GM19351 (cell line): ENCODE data around the gene DSG4.

Experiments used
- ATAC-seq: cut with Tn5 transposase; IDR thresholded peaks from one replicate; pipeline ENCODE4 v1.9.1; 2021; ENCODE audit warnings: mild to moderate bottlenecking, moderate library complexity; ENCODE audit not compliant: unreplicated experiment

Gene DSG4

DNA sequence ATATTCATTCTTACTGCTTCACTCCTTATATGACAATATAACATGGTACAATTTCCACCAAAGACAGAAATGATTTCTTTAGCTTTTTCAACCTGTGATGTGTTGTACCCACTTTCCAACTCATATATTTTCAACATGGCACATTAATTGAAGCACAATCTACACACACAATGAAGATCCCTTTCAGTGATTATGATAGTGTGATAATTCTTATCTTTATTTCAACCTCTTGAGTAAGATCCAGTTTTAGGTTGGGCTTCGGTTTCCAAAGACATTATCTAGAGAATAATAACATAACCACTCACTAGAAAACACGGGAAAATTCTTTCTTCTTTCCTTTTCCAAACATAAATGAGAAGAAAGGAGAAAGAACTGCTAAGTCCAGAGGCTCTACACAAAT, 67.6 kb downstream of the DSG4 start:
- no peak for ATAC-seq

DNA sequence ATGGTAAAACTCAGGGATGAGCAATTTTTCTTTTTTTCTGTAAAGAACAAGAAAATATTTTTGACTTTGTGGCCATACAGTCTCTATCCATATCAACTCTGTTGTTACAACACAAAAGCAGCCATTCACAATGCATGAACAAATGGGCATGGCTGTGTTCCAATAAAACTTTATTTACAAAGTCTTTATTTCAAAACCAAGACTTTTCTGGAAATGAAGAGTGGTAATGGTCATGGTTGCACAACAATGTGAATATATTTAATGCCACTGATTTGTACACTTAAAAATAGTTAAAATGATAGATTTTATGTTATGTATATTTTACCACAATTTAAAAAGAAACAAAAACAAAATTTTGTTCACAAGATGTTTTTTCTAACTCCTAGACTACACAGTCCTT, 69.3 kb downstream of the DSG4 start:
- no peak for ATAC-seq

DNA sequence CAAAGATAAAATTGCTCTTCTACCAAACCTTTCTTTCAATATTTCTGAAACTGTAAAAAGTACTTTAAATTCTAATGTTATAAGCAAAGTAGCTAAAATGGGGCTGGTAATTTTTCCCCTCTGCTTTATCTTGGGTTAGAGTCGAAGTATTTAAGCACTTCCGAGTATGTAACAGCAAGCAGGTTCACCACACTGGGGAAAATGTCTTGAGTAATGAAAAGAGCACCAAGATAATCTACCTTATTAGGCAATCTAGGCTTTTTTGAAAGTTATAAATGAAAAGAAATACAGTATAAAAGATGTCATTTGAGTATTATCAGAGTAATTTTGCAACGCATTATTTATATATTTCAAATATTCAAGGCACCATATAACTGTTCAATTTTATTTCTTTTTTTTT, 70.3 kb downstream of the DSG4 start:
- no peak for ATAC-seq

DNA sequence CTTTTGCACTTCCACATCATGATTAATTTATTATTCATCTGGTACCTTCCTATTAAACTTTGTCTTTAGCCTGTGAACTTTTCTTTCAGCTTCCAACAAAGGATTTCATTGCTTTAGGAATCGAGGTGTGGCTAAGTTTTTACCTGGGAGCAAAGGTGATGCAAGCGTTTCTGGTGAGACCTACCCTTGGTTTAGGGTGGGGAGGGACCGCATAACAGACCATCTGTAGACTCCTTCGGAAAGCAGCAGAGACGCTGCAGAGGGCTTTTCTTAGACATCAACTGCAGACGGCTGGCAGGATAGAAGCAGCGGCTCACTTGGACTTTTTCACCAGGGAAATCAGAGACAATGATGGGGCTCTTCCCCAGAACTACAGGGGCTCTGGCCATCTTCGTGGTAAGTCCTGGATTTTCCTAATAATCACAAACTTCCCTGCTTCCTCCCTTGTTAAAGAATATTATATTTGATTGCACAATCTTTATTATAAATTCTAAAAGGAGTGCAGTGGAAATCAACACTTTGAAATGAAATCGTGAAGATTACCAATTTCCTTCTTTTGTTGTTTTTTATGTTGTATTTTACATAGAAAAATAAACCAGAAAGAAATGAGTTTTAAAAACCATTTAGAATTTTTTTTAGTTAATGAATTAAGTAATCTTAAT, 71.1 kb downstream of the DSG4 start, which contains the start of gene DSG3:
TSS of gene DSG3 (plus strand) at position 212 of the 662 bp plus-strand sequence. CDS start at position 349, 137 bp downstream.
- ATAC-seq: no peak

DNA sequence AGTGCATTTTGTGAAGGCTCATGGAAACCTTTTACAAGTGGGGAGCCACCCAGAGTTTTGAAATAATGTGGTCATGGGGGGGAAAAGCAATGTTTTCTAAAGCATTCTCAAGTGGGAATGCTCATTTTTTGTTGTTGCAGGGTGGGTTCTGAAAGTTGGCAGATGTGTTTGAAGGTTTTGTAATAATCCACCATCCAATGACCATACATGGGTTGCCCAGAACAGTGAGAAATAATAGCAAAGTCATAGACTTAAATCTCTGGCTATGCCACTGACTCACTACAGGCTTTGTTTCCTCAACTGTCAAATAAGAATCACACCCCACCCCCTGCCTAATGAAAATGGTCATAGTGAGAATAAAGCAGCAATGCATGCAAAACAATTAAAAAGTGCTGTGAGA, 73.8 kb downstream of the DSG4 start:
- no peak for ATAC-seq

DNA sequence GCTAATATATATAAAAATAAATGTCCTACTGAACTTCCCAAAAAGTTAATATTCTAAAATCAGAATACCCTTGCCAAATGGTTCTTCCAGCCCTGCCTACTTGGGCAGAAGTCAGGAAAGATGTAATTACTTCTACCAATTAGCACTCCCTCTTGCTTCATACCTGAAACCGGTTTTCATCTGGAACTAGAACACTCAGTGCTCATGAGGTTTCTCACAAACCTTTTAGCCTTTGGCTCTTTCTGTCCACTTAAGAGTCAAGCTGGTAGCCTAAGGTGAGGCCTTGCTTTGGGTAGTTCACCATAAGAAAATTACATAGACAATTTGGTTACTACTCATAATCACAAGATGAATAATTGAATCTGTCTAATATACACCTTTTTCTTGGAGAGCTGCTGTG, 75.0 kb downstream of the DSG4 start:
- no peak for ATAC-seq

DNA sequence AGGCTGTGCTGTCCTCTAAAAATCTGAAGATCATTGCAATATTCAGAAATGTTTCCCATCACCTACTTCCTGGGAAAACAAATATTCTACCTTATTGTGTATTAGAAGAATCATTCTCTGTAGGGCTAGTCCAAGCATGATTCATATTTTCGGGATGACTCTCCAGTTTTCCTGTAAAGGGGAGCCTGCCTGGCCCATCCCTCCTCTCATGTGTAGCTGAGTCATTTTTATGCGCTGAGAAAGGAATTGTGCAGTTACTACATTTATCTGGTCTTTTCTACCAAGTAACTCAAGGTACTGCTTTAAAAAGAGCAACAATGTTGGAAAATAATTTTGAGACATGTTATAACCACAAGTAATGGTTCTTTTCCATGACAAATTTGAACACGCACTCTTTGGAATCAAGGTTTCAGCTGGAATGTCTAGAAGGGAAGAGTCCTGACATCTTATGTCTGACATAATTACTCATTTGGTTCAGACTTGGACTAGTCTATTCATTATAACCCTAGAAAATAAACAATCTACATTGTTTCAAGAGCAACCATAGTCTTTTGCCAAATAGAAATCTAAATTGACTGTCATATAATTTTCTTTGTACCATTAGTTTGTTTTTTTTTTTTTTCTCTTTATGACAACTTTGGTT, 77.6 kb downstream of the DSG4 start:
- ATAC-seq: no peak
